Loucy (cell line): ENCODE results near the gene STOX2.

Experiments used
- EZH2phosphoT487 ChIP-seq: fragments of 200-600 bp; IDR thresholded peaks from 2 replicates; pipeline ENCODE4 v1.6.1; 2018; ENCODE audit warnings: antibody characterized with exemption, mild to moderate bottlenecking, moderate library complexity, borderline replicate concordance
- TF ChIP-seq, protein P1 (sequence below): fragments of 200-600 bp; sonication (generic); conservative IDR thresholded peaks from 2 replicates; pipeline ENCODE4 v1.5.1; 2014; ENCODE audit warnings: mild to moderate bottlenecking, antibody characterized with exemption, low read length

DNA sequence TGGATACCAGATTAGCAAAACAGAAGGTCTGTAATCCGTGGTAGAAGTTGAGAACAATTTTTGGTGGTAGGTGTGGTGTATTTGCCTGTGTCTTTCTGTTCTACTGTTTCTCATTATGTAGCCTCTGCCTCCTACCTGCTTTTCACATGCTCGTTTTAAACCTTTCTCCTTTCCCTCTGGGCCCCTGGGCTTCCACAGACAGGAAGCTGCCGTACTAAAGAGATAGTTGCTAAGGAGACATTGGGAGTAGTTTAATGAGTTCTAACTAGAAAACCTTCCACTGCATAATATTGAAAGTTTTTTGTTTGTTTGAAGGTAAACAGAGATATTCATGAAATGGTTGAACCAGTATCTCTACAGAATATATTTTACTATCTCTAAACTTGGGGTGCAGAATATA is 107.8 kb downstream of the STOX2 start:
- TF ChIP-seq, protein P1, sequence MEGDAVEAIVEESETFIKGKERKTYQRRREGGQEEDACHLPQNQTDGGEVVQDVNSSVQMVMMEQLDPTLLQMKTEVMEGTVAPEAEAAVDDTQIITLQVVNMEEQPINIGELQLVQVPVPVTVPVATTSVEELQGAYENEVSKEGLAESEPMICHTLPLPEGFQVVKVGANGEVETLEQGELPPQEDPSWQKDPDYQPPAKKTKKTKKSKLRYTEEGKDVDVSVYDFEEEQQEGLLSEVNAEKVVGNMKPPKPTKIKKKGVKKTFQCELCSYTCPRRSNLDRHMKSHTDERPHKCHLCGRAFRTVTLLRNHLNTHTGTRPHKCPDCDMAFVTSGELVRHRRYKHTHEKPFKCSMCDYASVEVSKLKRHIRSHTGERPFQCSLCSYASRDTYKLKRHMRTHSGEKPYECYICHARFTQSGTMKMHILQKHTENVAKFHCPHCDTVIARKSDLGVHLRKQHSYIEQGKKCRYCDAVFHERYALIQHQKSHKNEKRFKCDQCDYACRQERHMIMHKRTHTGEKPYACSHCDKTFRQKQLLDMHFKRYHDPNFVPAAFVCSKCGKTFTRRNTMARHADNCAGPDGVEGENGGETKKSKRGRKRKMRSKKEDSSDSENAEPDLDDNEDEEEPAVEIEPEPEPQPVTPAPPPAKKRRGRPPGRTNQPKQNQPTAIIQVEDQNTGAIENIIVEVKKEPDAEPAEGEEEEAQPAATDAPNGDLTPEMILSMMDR, result no peak
- no peak for TF ChIP-seq EZH2phosphoT487
